Measurements from ENCODE around the gene RPP25. TPM values are rescaled to one million over a fixed set of nuclear protein-coding genes. Genes with fewer than 3 reads are reported as not detected.

The RPP25 gene
- total RNA-seq, 2 experiments from 2014 or later = 0.14 to 0.45 TPM

Other genes starting within 250 kb of the RPP25 start
- not detected for gene CYP1A1, start 231.2 kb downstream of the RPP25 start, total RNA-seq
- gene CYP1A2, start 207.9 kb downstream of the RPP25 start, total RNA-seq = not detected
- gene CSK, start 174.7 kb downstream of the RPP25 start, total RNA-seq = 100 to 1,000 TPM; 114 to 118 TPM
- under 1 TPM; 0.56 to 0.93 TPM for gene LMAN1L, start 143.9 kb downstream of the RPP25 start, total RNA-seq
- gene CPLX3, start 130.1 kb downstream of the RPP25 start, total RNA-seq = under 1 TPM; 0.16 to 0.53 TPM
- gene ULK3, start 113.6 kb downstream of the RPP25 start, total RNA-seq = 10 to 100 TPM; 37.8 to 38.9 TPM
- 10 to 100 TPM; 56.1 to 56.9 TPM for gene SCAMP2, start 83.4 kb downstream of the RPP25 start, total RNA-seq
- 10 to 100 TPM; 28.9 to 30.3 TPM for gene MPI, start 66.7 kb downstream of the RPP25 start, total RNA-seq
- gene FAM219B, start 49.9 kb downstream of the RPP25 start, total RNA-seq = 10 to 100 TPM; 21.5 to 26.8 TPM
- 10 to 100 TPM; 40.7 to 44.2 TPM for gene COX5A, start 18.7 kb downstream of the RPP25 start, total RNA-seq
- gene SCAMP5, start 38.8 kb upstream of the RPP25 start, total RNA-seq = 1 to 10 TPM; 5.7 to 6.4 TPM
- 1 to 10 TPM; 5.5 to 5.8 TPM for gene PPCDC, start 66.8 kb upstream of the RPP25 start, total RNA-seq
- gene C15orf39, start 245.1 kb upstream of the RPP25 start, total RNA-seq = 10 to 100 TPM; 41.6 to 42.1 TPM

Data from CD4-positive, alpha-beta T cell (primary cell).